ENCODE measurements around the gene ETS1.
"Not testable (repeated sequence)": the region's sequence is repeated elsewhere in the genome, so short reads cannot be mapped to it uniquely, and the experiment has no call there.

ETS1 gene

DNA sequence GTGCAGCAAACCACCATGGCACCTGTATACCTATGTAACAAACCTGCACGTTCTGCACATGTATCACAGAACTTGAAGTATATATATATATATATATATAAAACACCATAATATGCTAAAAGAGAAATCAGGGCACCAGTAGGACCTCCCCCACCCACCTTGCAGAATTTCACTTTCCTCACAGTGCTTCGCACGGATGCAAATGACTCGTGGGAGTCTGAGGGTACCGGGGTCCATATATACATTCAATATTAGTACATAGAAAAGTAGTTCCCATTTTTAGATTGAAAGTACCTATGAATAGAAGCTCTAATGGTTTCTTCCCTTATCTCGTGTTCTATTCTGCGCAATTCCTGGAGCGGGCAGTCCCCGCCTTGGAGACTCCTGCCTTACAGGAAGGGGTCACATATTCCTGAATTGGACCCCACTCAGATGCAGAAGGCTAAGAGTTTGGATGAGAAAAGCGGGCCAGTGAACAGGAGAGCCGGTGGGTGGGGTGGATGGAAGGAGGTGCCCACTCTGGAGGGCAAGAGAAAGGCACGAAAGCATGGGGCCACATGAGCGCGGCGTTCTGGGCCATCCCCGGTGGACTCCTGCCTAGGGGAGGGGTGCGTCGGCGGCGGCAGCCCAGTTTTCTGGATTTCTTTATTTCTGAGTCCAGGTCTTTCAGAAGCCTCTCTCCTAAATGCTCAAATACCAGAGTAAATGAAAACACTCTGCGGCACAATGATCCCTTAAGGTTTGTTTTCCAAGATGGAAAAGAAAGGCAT lies 136.3 kb downstream of the ETS1 start:
- no peak for TF ChIP-seq CTCF (conservative IDR thresholded peaks at IDR 0.05; ENCODE audit: low read depth, low read length)
- no peak overlapping the region for H3K4me3 ChIP-seq (IDR thresholded peaks at IDR 0.05; ENCODE audit: insufficient read depth, low read depth, low read length)
- H3K36me3 ChIP-seq (ENCODE audit: insufficient read depth), result no peaks in the 10 kb centered on the region
- H3K9ac ChIP-seq, result no peak overlapping the region
- H3K27ac ChIP-seq, result no peak overlapping the region
- H3K4me2 ChIP-seq, result no peak overlapping the region
- H3K4me1 ChIP-seq (ENCODE audit: low read depth, poor library complexity, severe bottlenecking), result peaks cover 65% of the 10 kb centered on the region
- no peaks in the 10 kb centered on the region for H3K79me2 ChIP-seq (ENCODE audit: insufficient read depth, low read depth)
- no peaks in the 10 kb centered on the region for H3K27me3 ChIP-seq (ENCODE audit: insufficient read depth, low read depth)
- no peaks in the 10 kb centered on the region for H4K20me1 ChIP-seq (ENCODE audit: insufficient read depth)
- H2AFZ ChIP-seq (ENCODE audit: low read depth), result no peak overlapping the region

DNA sequence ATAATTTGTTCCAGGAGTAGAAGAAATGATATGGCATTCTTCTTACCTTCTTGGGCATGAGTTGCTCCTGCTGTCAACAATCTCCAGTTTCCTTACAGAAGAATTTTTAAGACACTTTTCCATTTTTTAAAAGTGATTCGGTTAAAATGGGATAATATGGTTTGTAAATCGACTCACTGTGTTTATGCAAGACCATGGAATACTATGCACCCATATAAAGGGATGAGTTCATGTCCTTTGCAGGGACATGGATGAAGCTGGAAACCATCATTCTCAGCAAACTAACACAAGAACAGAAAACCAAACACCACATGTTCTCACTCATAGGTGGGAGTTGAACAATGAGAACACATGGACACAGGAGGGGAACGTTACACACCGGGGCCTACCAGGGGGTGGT lies 136.9 kb downstream of the ETS1 start:
- not testable (repeated sequence) for H3K27me3 ChIP-seq (ENCODE audit: insufficient read depth, low read depth); H3K36me3 ChIP-seq (ENCODE audit: insufficient read depth); H3K9ac ChIP-seq; H4K20me1 ChIP-seq (ENCODE audit: insufficient read depth); H3K79me2 ChIP-seq (ENCODE audit: insufficient read depth, low read depth); H3K4me2 ChIP-seq; H3K27ac ChIP-seq; H3K4me3 ChIP-seq (IDR thresholded peaks at IDR 0.05; ENCODE audit: insufficient read depth, low read depth, low read length); H2AFZ ChIP-seq (ENCODE audit: low read depth)
- peaks cover 59% of the 10 kb centered on the region for H3K4me1 ChIP-seq (ENCODE audit: low read depth, poor library complexity, severe bottlenecking)

DNA sequence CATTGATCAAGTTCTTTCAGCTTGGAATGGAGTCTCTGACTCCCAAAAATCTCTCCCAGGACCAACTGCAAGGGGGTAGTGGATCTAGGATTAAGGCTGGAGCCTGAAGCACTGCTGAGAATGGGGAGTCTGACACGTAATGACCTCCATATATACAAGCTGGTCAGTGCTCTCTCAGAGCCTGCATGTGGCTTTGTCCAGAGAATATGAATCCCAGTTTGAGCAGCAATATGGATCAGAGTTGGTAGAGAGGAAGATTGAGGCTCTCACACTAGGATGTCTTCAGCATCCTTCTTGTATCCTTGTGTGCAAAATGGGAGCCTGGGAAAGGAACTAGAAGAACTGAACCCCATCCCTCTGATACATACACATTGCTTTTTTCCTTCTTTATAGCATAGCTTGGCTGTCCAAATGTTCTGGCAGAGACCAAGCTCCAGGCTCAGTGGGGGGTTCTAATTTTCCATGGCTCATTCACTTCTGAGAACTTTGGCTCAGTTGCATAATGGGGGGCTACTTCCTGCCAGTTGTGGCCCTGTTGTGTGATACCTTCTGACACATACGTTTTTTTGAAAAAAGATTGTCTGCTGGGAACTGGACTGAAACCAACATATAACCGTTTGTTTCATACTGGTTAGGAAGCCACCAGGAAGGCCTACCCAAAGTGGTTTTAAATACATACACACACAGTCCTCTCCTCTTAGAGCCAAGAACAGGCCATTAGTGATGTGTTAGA lies 138.2 kb downstream of the ETS1 start:
- peaks cover 46% of the 10 kb centered on the region for H3K4me1 ChIP-seq (ENCODE audit: low read depth, poor library complexity, severe bottlenecking)
- H4K20me1 ChIP-seq (ENCODE audit: insufficient read depth), result no peaks in the 10 kb centered on the region
- peak overlapping the region; percentile 14; the same call in 1 of the 2 replicates for H2AFZ ChIP-seq (ENCODE audit: low read depth)
- no peaks in the 10 kb centered on the region for H3K27me3 ChIP-seq (ENCODE audit: insufficient read depth, low read depth)
- no peaks in the 10 kb centered on the region for H3K79me2 ChIP-seq (ENCODE audit: insufficient read depth, low read depth)
- no peak overlapping the region for H3K4me3 ChIP-seq (IDR thresholded peaks at IDR 0.05; ENCODE audit: insufficient read depth, low read depth, low read length)
- peak overlapping the region; percentile 36; the same call in 1 of the 2 replicates for H3K27ac ChIP-seq
- peak overlapping the region; percentile 21; the same call in 1 of the 2 replicates for H3K4me2 ChIP-seq
- TF ChIP-seq CTCF (conservative IDR thresholded peaks at IDR 0.05; ENCODE audit: low read depth, low read length), result no peak
- no peak overlapping the region for H3K9ac ChIP-seq
- no peaks in the 10 kb centered on the region for H3K36me3 ChIP-seq (ENCODE audit: insufficient read depth)

DNA sequence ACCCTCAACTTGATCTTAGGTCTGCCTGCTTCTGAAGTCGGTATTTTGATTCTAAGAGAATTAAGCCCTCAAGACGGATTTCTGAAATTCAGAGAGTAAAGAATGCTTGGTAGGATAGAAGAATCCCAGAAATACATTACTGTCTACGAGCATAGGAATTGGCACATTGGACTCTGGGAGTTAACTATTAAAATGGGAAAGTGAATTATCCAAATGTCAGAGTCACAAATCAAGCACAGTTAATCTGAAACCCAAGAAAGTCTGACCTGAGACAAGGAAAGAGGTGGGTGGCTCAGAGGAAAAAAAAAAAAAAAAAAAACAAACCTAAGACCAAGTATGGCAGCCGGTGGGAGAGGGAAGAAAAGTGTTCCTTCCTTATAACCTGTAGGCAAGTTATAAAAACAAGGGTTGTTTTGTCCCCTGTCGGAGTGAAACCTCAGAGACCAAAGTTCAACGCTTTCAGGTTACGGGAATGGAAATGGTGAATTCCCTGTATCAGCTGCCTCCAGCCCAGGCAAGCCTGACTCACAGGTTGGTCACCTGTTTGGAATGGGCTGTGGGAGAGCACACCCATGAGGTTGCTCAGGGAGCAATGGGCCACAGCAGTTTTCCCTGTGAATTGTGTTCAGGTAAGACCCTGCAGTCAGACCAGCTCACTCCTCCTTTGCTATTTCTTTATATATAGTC lies 139.0 kb downstream of the ETS1 start:
- no peak for TF ChIP-seq CTCF (conservative IDR thresholded peaks at IDR 0.05; ENCODE audit: low read depth, low read length)
- Histone ChIP-seq H3K4me1 (ENCODE audit: low read depth, poor library complexity, severe bottlenecking) (peaks cover 38% of the 10 kb centered on the region), H3K4me2 (no peak overlapping the region), H3K79me2 (ENCODE audit: insufficient read depth, low read depth) (no peaks in the 10 kb centered on the region), H3K4me3 (IDR thresholded peaks at IDR 0.05; ENCODE audit: insufficient read depth, low read depth, low read length) (no peak overlapping the region), H3K27ac (no peak overlapping the region), H2AFZ (ENCODE audit: low read depth) (no peak overlapping the region), H4K20me1 (ENCODE audit: insufficient read depth) (no peaks in the 10 kb centered on the region), H3K27me3 (ENCODE audit: insufficient read depth, low read depth) (no peaks in the 10 kb centered on the region), H3K36me3 (ENCODE audit: insufficient read depth) (no peaks in the 10 kb centered on the region), H3K9ac (no peak overlapping the region)
